ENCODE results near the gene LEFTY1. TPM values are rescaled to one million over a fixed set of nuclear protein-coding genes. Genes with fewer than 3 reads are reported as not detected.

The LEFTY1 gene
- total RNA-seq, 6 experiments from 2014 or later = 0.29 to 1.1 (median 0.54) TPM; not detected in 2

GRCh38 chr1:225882694-225883615 is 6.0 kb downstream of the LEFTY1 start:
- TF ChIP-seq CTCF (IDR thresholded peaks at IDR 0.05) (no peak), POLR2A (IDR thresholded peaks at IDR 0.05) (no peak)
- Histone ChIP-seq H3K27me3 (no peaks in the 10 kb centered on the region), H3K4me3 (peak overlapping the region; percentile 98 to 99 (median 98)), H3K27ac (peak overlapping the region; percentile 97 to 98 (median 98)), H3K36me3 (no peaks in the 10 kb centered on the region), H3K4me1 (peaks cover 0 to 72% (median 25%) of the 10 kb centered on the region in 4 donors), H3K9me3 (no peaks in the 10 kb centered on the region)
- DNase-seq (peak; percentile 75 to 84 (median 83)), ATAC-seq (peak; percentile 22 to 52 (median 48))
- WGBS (ENCODE audit: insufficient coverage, low coverage, low lambda C conversion rate, missing lambda C conversion rate) = 10% methylated on average over 14 of the region's 63 CpGs
- intact Hi-C loops (cut with DNase I) = no loop called here

- whole genome bisulfite sequencing (ENCODE audit: insufficient coverage, low coverage, low lambda C conversion rate, missing lambda C conversion rate) = under 1% methylated on average over 33 of the region's 64 CpGs
- DNase-seq (peak; percentile 94 to 95 (median 94)), ATAC-seq (peak; percentile 65 to 76 (median 72))
- Histone ChIP-seq H3K4me1 (peaks cover 0 to 75% (median 29%) of the 10 kb centered on the region in 4 donors), H3K4me3 (peak within 1 kb of the TSS; percentile 98 to 99 (median 98)), H3K9me3 (no peaks in the 10 kb centered on the region), H3K27me3 (no peaks in the 10 kb centered on the region), H3K36me3 (peaks cover 0 to 5% (median 1%) of the 10 kb centered on the region in 4 donors), H3K27ac (peak within 1 kb of the TSS; percentile 97 to 98 (median 98))
- TF ChIP-seq POLR2A (IDR thresholded peaks at IDR 0.05) = peak; percentile 83
- TF ChIP-seq CTCF (IDR thresholded peaks at IDR 0.05) = peak; percentile 29 to 47 (median 38)
- intact Hi-C loops (cut with DNase I) = no loop called here
Observed at GRCh38 chr1:225881959-225882693, 6.8 kb downstream of the LEFTY1 start, which contains the start of gene TMEM63A. Gene TMEM63A (minus strand): TSS chr1:225882380. CDS start chr1:225877580, 4,800 bp downstream.

- H3K4me1 ChIP-seq = peaks cover 0 to 68% (median 25%) of the 10 kb centered on the region in 4 donors
- WGBS (ENCODE audit: insufficient coverage, low coverage, low lambda C conversion rate, missing lambda C conversion rate) = 3% methylated on average over 15 of the region's 25 CpGs
- intact Hi-C loops (cut with DNase I) = no loop called here
- H3K27ac ChIP-seq = peak overlapping the region; percentile 97 to 98 (median 98)
- ATAC-seq (peak; percentile 8 to 22 (median 10)), DNase-seq (peak in 2 of 3 donors; percentile 64 to 70)
- no peak for TF ChIP-seq POLR2A (IDR thresholded peaks at IDR 0.05)
- TF ChIP-seq CTCF (IDR thresholded peaks at IDR 0.05) = peak in 1 of 4 donors; percentile 5
- no peaks in the 10 kb centered on the region for H3K27me3 ChIP-seq
- H3K9me3 ChIP-seq = no peaks in the 10 kb centered on the region
- peak overlapping the region; percentile 98 to 99 (median 98) for H3K4me3 ChIP-seq
- peaks cover 0 to 9% (median 3%) of the 10 kb centered on the region in 4 donors for H3K36me3 ChIP-seq
Observed at GRCh38 chr1:225881081-225881958, 7.6 kb downstream of the LEFTY1 start.

Measured in right lobe of liver (tissue), 6 donors.